ENCODE measurements around the gene GIT2.

GIT2 gene

GRCh38 chr12:109968032-109968420 lies 28.1 kb downstream of the GIT2 start:
- Mint-ChIP-seq H3K27ac (peak overlapping the region; percentile 89), H3K4me3 (peak overlapping the region; percentile 31), H3K36me3 (peaks cover 97% of the 10 kb centered on the region), H3K4me1 (peaks cover 23% of the 10 kb centered on the region), H3K9me3 (no peaks in the 10 kb centered on the region)
- peak; percentile 75 for ATAC-seq
- no peak for DNase-seq (ENCODE audit: low spot score in 2 of 2)

GRCh38 chr12:109967383-109968031 lies 28.7 kb downstream of the GIT2 start:
- Mint-ChIP-seq H3K36me3 (peaks cover 97% of the 10 kb centered on the region), H3K4me3 (peak overlapping the region; percentile 31), H3K9me3 (no peaks in the 10 kb centered on the region), H3K4me1 (peaks cover 23% of the 10 kb centered on the region), H3K27ac (peak overlapping the region; percentile 89)
- ATAC-seq (peak; percentile 68), DNase-seq (ENCODE audit: low spot score in 2 of 2) (no peak)

- Mint-ChIP-seq H3K36me3 (peaks cover 98% of the 10 kb centered on the region), H3K27ac (no peak overlapping the region), H3K4me1 (peaks cover 23% of the 10 kb centered on the region), H3K4me3 (no peak overlapping the region), H3K9me3 (no peaks in the 10 kb centered on the region)
- DNase-seq (ENCODE audit: low spot score in 2 of 2), result no peak
- ATAC-seq, result no peak
Measured at GRCh38 chr12:109966546-109966945, 29.6 kb downstream of the GIT2 start.

- no peak for ATAC-seq
- Mint-ChIP-seq H3K27ac (peak overlapping the region; percentile 77), H3K4me3 (no peak overlapping the region), H3K9me3 (no peaks in the 10 kb centered on the region), H3K36me3 (peaks cover 98% of the 10 kb centered on the region), H3K4me1 (peaks cover 23% of the 10 kb centered on the region)
- no peak for DNase-seq (ENCODE audit: low spot score in 2 of 2)
Measured at GRCh38 chr12:109963743-109964429, 32.3 kb downstream of the GIT2 start.

GRCh38 chr12:109963330-109963729 lies 32.8 kb downstream of the GIT2 start:
- Mint-ChIP-seq H3K27ac (peak overlapping the region; percentile 77), H3K36me3 (peaks cover 98% of the 10 kb centered on the region), H3K9me3 (no peaks in the 10 kb centered on the region), H3K4me1 (peaks cover 22% of the 10 kb centered on the region), H3K4me3 (no peak overlapping the region)
- DNase-seq (ENCODE audit: low spot score in 2 of 2) (no peak), ATAC-seq (no peak)

GRCh38 chr12:109962398-109962797 lies 33.8 kb downstream of the GIT2 start:
- Mint-ChIP-seq H3K4me3 (no peak overlapping the region), H3K9me3 (no peaks in the 10 kb centered on the region), H3K36me3 (peaks cover 98% of the 10 kb centered on the region), H3K4me1 (peaks cover 13% of the 10 kb centered on the region), H3K27ac (no peak overlapping the region)
- ATAC-seq (no peak), DNase-seq (ENCODE audit: low spot score in 2 of 2) (no peak)

GRCh38 chr12:109961612-109962011 lies 34.6 kb downstream of the GIT2 start:
- DNase-seq (ENCODE audit: low spot score in 2 of 2) (no peak), ATAC-seq (no peak)
- Mint-ChIP-seq H3K36me3 (peaks cover 98% of the 10 kb centered on the region), H3K9me3 (no peaks in the 10 kb centered on the region), H3K4me1 (peaks cover 11% of the 10 kb centered on the region), H3K27ac (peak overlapping the region; percentile 48), H3K4me3 (no peak overlapping the region)

- ATAC-seq (no peak), DNase-seq (ENCODE audit: low spot score in 2 of 2) (no peak)
- peak overlapping the region; percentile 48 for H3K27ac Mint-ChIP-seq
- no peaks in the 10 kb centered on the region for H3K9me3 Mint-ChIP-seq
- H3K4me1 Mint-ChIP-seq, result peaks cover 7% of the 10 kb centered on the region
- H3K36me3 Mint-ChIP-seq, result peaks cover 98% of the 10 kb centered on the region
- H3K4me3 Mint-ChIP-seq, result no peak overlapping the region
Measured at GRCh38 chr12:109961201-109961600, 35.0 kb downstream of the GIT2 start.

GRCh38 chr12:109959411-109960093 lies 36.6 kb downstream of the GIT2 start:
- H3K27ac Mint-ChIP-seq, result no peak overlapping the region
- H3K9me3 Mint-ChIP-seq, result no peaks in the 10 kb centered on the region
- ATAC-seq (no peak), DNase-seq (ENCODE audit: low spot score in 2 of 2) (no peak)
- H3K36me3 Mint-ChIP-seq, result peaks cover 96% of the 10 kb centered on the region
- peaks cover 6% of the 10 kb centered on the region for H3K4me1 Mint-ChIP-seq
- no peak overlapping the region for H3K4me3 Mint-ChIP-seq

- Mint-ChIP-seq H3K9me3 (no peaks in the 10 kb centered on the region), H3K36me3 (peaks cover 98% of the 10 kb centered on the region), H3K4me3 (no peak overlapping the region), H3K4me1 (peaks cover 5% of the 10 kb centered on the region), H3K27ac (no peak overlapping the region)
- DNase-seq (ENCODE audit: low spot score in 2 of 2) (no peak), ATAC-seq (no peak)
Measured at GRCh38 chr12:109958374-109958773, 37.8 kb downstream of the GIT2 start.

GRCh38 chr12:109953656-109954055 lies 42.5 kb downstream of the GIT2 start:
- Mint-ChIP-seq H3K36me3 (peaks cover 98% of the 10 kb centered on the region), H3K9me3 (no peaks in the 10 kb centered on the region), H3K4me3 (no peak overlapping the region), H3K4me1 (peaks cover 15% of the 10 kb centered on the region), H3K27ac (peak overlapping the region; percentile 89)
- ATAC-seq (no peak), DNase-seq (ENCODE audit: low spot score in 2 of 2) (no peak)

- Mint-ChIP-seq H3K9me3 (no peaks in the 10 kb centered on the region), H3K4me1 (peaks cover 22% of the 10 kb centered on the region), H3K4me3 (no peak overlapping the region), H3K27ac (peak overlapping the region; percentile 89), H3K36me3 (peaks cover 98% of the 10 kb centered on the region)
- ATAC-seq (no peak), DNase-seq (ENCODE audit: low spot score in 2 of 2) (no peak)
Measured at GRCh38 chr12:109952873-109953272, 43.3 kb downstream of the GIT2 start.

GRCh38 chr12:109952160-109952858 lies 43.9 kb downstream of the GIT2 start:
- Mint-ChIP-seq H3K9me3 (no peaks in the 10 kb centered on the region), H3K27ac (peak overlapping the region; percentile 89), H3K4me1 (peaks cover 27% of the 10 kb centered on the region), H3K36me3 (peaks cover 98% of the 10 kb centered on the region), H3K4me3 (no peak overlapping the region)
- no peak for DNase-seq (ENCODE audit: low spot score in 2 of 2)
- peak; percentile 65 for ATAC-seq

GRCh38 chr12:109951751-109952150 lies 44.4 kb downstream of the GIT2 start:
- H3K4me1 Mint-ChIP-seq, result peaks cover 32% of the 10 kb centered on the region
- peak overlapping the region; percentile 23 for H3K27ac Mint-ChIP-seq
- DNase-seq (ENCODE audit: low spot score in 2 of 2) (no peak), ATAC-seq (no peak)
- H3K36me3 Mint-ChIP-seq, result peaks cover 98% of the 10 kb centered on the region
- H3K9me3 Mint-ChIP-seq, result no peaks in the 10 kb centered on the region
- H3K4me3 Mint-ChIP-seq, result no peak overlapping the region

GRCh38 chr12:109951136-109951535 lies 45.0 kb downstream of the GIT2 start:
- no peak overlapping the region for H3K4me3 Mint-ChIP-seq
- ATAC-seq (no peak), DNase-seq (ENCODE audit: low spot score in 2 of 2) (no peak)
- no peaks in the 10 kb centered on the region for H3K9me3 Mint-ChIP-seq
- peaks cover 36% of the 10 kb centered on the region for H3K4me1 Mint-ChIP-seq
- H3K27ac Mint-ChIP-seq, result peak overlapping the region; percentile 23
- H3K36me3 Mint-ChIP-seq, result peaks cover 98% of the 10 kb centered on the region

Measured in stimulated activated effector memory CD8-positive, alpha-beta T cell treated with anti-CD3 and anti-CD28 coated beads, Interleukin-12 subunit alpha, Interleukin-12 subunit beta, amount 100 ng/mL, for 72 hours (primary cell).